ENCODE results near the gene NAA25. TPM values are rescaled to one million over a fixed set of nuclear protein-coding genes. Genes with fewer than 3 reads are reported as not detected.

NAA25 gene
- total RNA-seq, 1 donor from 2014 or later: 35.9 TPM

GRCh38 chr12:111991535-111991934 is 117.0 kb downstream of the NAA25 start:
- no peak for TF ChIP-seq CTCF (conservative IDR thresholded peaks at IDR 0.05)
- DNase-seq (ENCODE audit: low read depth, low spot score): no peak
- no peaks in the 10 kb centered on the region for H3K4me1 Mint-ChIP-seq
- no peak overlapping the region for H3K4me3 Mint-ChIP-seq
- H3K9me3 Mint-ChIP-seq: no peaks in the 10 kb centered on the region
- H3K27me3 Mint-ChIP-seq (ENCODE audit: low read depth): no peaks in the 10 kb centered on the region
- H3K36me3 Mint-ChIP-seq (ENCODE audit: low read depth): peaks cover 4% of the 10 kb centered on the region
- no peak overlapping the region for H3K27ac Mint-ChIP-seq (ENCODE audit: unreplicated experiment)

- no peak for DNase-seq (ENCODE audit: low read depth, low spot score)
- Mint-ChIP-seq H3K9me3 (no peaks in the 10 kb centered on the region), H3K27me3 (ENCODE audit: low read depth) (no peaks in the 10 kb centered on the region), H3K4me1 (no peaks in the 10 kb centered on the region), H3K4me3 (no peak overlapping the region), H3K36me3 (ENCODE audit: low read depth) (peaks cover 4% of the 10 kb centered on the region), H3K27ac (ENCODE audit: unreplicated experiment) (no peak overlapping the region)
- no peak for TF ChIP-seq CTCF (conservative IDR thresholded peaks at IDR 0.05)
Observed at GRCh38 chr12:111984820-111985219, 123.8 kb downstream of the NAA25 start.

- no peak overlapping the region for H3K27ac Mint-ChIP-seq (ENCODE audit: unreplicated experiment)
Observed at GRCh38 chr12:111981987-111982386, 126.6 kb downstream of the NAA25 start.

GRCh38 chr12:111980598-111980997 is 128.0 kb downstream of the NAA25 start:
- H3K27me3 Mint-ChIP-seq (ENCODE audit: low read depth): no peaks in the 10 kb centered on the region
- no peak for DNase-seq (ENCODE audit: low read depth, low spot score)
- no peaks in the 10 kb centered on the region for H3K4me1 Mint-ChIP-seq
- H3K9me3 Mint-ChIP-seq: no peaks in the 10 kb centered on the region
- H3K4me3 Mint-ChIP-seq: no peak overlapping the region
- H3K36me3 Mint-ChIP-seq (ENCODE audit: low read depth): no peaks in the 10 kb centered on the region
- no peak overlapping the region for H3K27ac Mint-ChIP-seq (ENCODE audit: unreplicated experiment)
- TF ChIP-seq CTCF (conservative IDR thresholded peaks at IDR 0.05): no peak

More at GRCh38 chr12:111981987-111982386, 126.6 kb downstream of the NAA25 start:
- Mint-ChIP-seq H3K4me3 (no peak overlapping the region), H3K36me3 (ENCODE audit: low read depth) (no peaks in the 10 kb centered on the region), H3K9me3 (no peaks in the 10 kb centered on the region), H3K4me1 (no peaks in the 10 kb centered on the region), H3K27me3 (ENCODE audit: low read depth) (no peaks in the 10 kb centered on the region)
- TF ChIP-seq CTCF (conservative IDR thresholded peaks at IDR 0.05): no peak
- no peak for DNase-seq (ENCODE audit: low read depth, low spot score)

GRCh38 chr12:111978545-111978944 is 130.0 kb downstream of the NAA25 start:
- no peak overlapping the region for H3K27ac Mint-ChIP-seq (ENCODE audit: unreplicated experiment)
- no peaks in the 10 kb centered on the region for H3K27me3 Mint-ChIP-seq (ENCODE audit: low read depth)
- no peaks in the 10 kb centered on the region for H3K9me3 Mint-ChIP-seq
- H3K4me3 Mint-ChIP-seq: no peak overlapping the region
- H3K4me1 Mint-ChIP-seq: no peaks in the 10 kb centered on the region
- H3K36me3 Mint-ChIP-seq (ENCODE audit: low read depth): no peaks in the 10 kb centered on the region
- TF ChIP-seq CTCF (conservative IDR thresholded peaks at IDR 0.05): no peak
- no peak for DNase-seq (ENCODE audit: low read depth, low spot score)

GRCh38 chr12:111976860-111977259 is 131.7 kb downstream of the NAA25 start:
- TF ChIP-seq CTCF (conservative IDR thresholded peaks at IDR 0.05): no peak
- Mint-ChIP-seq H3K27me3 (ENCODE audit: low read depth) (no peaks in the 10 kb centered on the region), H3K27ac (ENCODE audit: unreplicated experiment) (no peak overlapping the region), H3K4me3 (no peak overlapping the region), H3K36me3 (ENCODE audit: low read depth) (no peaks in the 10 kb centered on the region), H3K9me3 (no peaks in the 10 kb centered on the region), H3K4me1 (no peaks in the 10 kb centered on the region)
- no peak for DNase-seq (ENCODE audit: low read depth, low spot score)

Data from neural crest cell (in vitro differentiated cells).